Skeletal muscle cell (primary cell): ENCODE measurements around the gene SLC15A3.
"Not testable (repeated sequence)": the region's sequence is repeated elsewhere in the genome, so short reads cannot be mapped to it uniquely, and the experiment has no call there.

Experiments used
- DNase-seq: peaks from one replicate; pipeline ENCODE4 v3.0.0-alpha.2; 2010; ENCODE audit warnings: low read depth
- H3K4me3 ChIP-seq: 2 replicates; pipeline ENCODE4 v1.5.1; 2011; ENCODE audit warnings: low read depth, mild to moderate bottlenecking, control low read depth, low read length, moderate library complexity

The SLC15A3 gene

DNA sequence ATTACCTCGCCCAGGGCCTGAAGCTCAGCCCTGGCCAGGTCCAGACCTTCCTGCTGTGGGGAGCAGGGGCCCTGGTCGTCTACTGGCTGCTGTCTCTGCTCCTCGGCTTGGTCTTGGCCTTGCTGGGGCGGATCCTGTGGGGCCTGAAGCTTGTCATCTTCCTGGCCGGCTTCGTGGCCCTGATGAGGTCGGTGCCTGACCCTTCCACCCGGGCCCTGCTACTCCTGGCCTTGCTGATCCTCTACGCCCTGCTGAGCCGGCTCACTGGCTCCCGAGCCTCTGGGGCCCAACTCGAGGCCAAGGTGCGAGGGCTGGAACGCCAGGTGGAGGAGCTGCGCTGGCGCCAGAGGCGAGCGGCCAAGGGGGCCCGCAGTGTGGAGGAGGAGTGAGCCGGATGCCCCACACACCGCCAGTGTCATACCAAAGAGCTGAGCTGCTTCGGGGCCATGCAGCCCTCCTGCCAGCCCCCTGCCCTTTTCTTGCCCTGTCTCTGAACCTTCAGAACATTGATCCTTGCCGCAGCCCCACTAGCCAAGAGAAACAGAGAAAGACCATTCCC lies 30.1 kb downstream of the SLC15A3 start:
- DNase-seq: no peak
- no peak overlapping the region for H3K4me3 ChIP-seq

DNA sequence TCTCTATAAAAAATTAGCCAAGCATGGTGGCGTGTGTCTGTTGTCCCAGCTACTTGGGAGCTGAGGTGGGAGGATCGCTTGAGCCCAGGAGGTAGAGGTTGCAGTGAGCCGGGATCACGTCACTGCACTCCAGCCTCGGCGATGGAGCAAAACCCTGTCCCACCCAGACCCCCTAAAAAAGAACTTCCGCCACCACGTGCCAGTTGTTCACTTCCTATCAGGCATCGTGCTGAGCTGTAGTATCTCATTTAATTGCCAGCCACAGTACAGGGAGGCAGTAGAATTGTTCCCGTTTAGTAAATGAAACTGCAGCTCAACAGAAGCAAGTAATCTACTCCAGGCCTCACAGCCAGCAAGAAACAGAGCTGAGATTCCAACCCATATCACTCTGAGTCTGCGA lies 30.7 kb downstream of the SLC15A3 start:
- DNase-seq: no peak
- H3K4me3 ChIP-seq: no peak overlapping the region

- no peak overlapping the region for H3K4me3 ChIP-seq
- DNase-seq: no peak
These were observed 32.0 kb downstream of the SLC15A3 start for GRCh38 chr11:60919956-60920355.

- DNase-seq: no peak
- no peak overlapping the region for H3K4me3 ChIP-seq
These were observed 32.7 kb downstream of the SLC15A3 start for GRCh38 chr11:60919320-60919719.

- no peak for DNase-seq
- H3K4me3 ChIP-seq: no peak overlapping the region
These were observed 33.1 kb downstream of the SLC15A3 start for GRCh38 chr11:60918939-60919265.

DNA sequence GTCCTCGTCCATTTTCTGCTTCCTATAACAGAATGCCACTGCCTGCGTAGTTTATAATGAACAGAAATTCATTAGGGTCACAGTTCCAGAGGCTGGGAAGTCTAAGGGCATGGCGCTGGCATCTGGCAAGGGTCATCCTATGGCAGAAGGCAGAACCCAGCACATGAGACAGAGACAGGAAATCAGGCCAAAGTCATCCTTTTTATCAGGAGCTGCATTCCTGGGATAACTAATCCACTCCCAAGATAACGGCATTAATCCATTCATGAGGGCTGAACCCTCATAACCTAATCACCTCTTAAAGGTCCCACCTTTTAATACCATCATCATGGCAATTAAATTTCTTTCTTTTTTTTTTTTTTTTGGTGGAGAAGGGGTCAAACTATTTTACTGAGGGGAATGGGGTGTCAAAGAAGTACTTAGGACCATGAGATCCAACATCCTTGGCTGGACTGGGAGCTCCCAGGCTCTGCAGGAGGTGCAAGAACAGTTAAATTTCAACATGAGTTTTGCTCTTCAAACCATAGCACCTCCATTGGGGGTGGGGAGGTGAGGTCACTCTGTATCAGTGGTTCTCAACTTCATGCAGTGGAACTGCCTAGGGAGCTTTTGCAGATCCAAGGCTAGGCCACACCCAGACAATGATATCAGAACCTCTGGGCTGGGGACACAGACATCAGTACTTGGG lies 33.6 kb downstream of the SLC15A3 start:
- no peak overlapping the region for H3K4me3 ChIP-seq
- no peak for DNase-seq

GRCh38 chr11:60917267-60917666 lies 34.7 kb downstream of the SLC15A3 start:
- H3K4me3 ChIP-seq: no peak overlapping the region
- no peak for DNase-seq

DNA sequence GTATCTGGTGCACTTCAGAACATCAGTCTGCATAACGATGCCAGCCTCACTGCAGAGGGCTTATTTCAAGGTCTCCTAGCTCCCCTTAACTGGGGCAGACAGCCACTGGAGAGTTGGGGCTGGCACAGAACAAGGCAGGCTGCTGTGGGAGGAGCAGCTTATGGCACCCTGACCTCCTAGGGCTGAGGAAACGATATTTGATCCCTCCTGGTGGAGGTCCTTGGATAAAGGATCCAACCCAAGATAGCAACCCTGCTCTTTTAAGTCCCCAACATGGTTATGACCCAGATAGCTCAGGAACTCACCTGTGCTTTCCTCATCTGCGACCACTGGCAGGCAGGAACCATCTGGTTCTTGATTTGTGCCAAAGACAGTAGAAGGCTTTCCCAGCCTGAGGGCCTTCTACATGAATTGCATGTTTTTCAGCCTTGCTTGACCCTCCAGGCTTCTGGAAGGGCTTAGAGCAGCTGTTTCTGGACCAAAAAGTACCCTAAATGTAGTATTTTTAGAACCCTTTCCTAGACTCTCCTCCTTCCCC lies 35.2 kb downstream of the SLC15A3 start:
- no peak for DNase-seq
- no peak overlapping the region for H3K4me3 ChIP-seq

DNA sequence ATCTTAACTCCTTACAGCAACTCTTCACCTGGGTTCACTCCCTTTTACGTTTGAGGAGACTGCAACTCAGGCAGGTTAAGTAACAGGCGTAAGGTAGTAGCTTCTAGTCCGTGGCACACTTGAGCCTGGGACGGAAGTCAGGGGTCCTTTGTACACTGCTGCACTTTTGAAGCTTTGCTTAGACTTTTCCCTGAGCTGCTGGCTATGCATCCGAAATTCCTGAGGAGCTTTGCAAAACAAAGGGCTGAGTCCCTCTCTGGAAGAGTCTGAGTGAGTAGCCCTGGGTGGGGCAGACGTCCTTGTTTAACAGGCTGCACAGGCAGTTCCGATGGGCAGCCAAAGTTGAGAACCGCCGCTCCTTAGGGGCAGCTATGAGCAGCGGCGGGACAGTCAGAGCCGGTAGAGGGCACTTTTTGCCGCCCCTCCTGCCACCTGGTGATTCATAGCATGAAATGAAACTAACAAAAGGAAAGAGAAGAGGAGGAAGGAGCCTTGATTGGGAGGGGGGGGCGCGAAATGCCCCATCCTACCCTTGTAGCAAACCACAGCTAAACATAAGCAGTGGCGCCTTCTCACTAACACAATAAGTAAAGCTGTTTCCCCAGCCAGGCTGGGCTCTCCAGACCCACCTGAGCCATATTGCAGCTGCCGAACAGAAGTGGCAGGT lies 36.6 kb downstream of the SLC15A3 start:
- peak; percentile 6 for DNase-seq
- H3K4me3 ChIP-seq: peak overlapping the region; percentile 92

DNA sequence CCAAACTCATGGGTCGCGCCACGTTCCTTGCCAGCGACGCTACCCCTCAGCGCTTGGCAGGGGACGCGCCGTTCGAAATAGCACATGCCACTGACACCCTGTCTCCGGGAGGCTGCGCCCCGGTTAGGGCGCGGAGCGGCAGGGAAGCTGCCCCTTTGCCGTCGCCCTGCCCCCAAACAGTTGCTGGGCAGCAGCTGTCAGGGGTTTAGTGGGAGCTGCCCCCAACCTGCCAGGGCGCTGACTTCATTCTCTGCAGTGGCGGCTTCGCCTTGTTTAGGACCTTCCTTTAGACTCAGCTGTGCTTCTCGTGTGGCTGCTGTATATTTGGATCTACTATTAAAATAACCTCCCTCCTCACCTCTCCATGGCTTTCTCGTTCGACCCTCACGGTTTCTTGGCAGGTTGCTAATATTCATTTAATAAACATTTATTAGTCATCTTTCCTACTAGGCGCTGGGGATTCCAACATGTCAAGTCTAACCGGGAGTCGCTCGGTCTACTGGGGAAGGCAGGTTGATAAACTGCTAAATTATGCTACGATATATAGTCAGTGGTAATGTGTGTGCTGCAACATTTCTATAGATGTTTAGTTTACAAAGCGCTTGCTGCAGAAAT lies 37.2 kb downstream of the SLC15A3 start:
- H3K4me3 ChIP-seq: peak overlapping the region; percentile 92
- peak; percentile 11 for DNase-seq

DNA sequence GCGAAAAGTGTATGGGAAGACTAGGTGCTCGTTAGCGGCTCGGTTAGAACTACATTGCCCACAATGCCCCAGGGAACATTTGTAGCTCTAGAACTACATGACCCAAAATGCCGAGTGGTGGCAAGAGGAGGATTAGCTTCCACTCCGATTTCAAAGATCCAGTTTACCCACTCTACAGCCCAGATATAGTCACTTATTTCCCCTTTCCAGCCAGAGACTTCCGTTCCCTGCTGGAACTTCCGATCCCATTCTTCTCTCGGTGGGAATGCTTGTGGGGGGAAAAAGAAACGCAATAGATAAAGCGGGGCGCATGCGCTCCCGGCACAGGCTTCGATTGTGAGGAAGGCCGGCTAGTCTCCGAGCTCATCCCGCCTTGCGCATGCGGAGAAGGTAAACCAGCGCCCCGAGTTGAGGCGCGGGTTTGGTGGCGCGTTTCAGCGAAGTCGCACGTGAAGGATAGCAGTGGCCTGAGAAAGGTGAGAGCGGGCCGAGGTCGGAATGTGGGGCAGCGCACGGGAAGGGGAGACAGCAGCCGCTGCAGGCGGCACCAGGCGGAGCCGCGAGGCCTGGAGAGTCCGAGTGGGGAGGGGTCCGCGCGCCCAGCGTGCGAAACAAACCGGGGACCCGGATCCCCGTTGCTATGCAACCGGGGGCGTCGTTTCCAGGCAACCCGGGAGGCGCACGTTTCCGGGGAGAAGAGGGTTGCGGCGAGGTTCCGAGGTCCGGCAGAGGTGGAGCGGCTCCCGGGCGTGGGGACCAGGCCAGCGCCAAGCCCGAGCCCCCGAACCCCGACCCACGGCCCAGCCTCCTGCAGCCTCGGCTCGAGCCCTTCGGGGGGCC lies 38.0 kb downstream of the SLC15A3 start, which contains the start of gene TMEM109:
Gene TMEM109, plus strand, starts transcription at position 366 of the 840 bp plus-strand sequence. CDS start 5,536 bp downstream, outside the sequence.
- DNase-seq: peak; percentile 64

GRCh38 chr11:60912851-60913528 lies 39.0 kb downstream of the SLC15A3 start:
- H3K4me3 ChIP-seq: no peak overlapping the region
- DNase-seq: no peak

More for the DNA sequence above, 38.0 kb downstream of the SLC15A3 start, which contains the start of gene TMEM109:
- H3K4me3 ChIP-seq: peak within 1 kb of the TSS; percentile 92

- no peak for DNase-seq
- H3K4me3 ChIP-seq: no peak overlapping the region
These were observed 39.6 kb downstream of the SLC15A3 start for GRCh38 chr11:60912223-60912850.

DNA sequence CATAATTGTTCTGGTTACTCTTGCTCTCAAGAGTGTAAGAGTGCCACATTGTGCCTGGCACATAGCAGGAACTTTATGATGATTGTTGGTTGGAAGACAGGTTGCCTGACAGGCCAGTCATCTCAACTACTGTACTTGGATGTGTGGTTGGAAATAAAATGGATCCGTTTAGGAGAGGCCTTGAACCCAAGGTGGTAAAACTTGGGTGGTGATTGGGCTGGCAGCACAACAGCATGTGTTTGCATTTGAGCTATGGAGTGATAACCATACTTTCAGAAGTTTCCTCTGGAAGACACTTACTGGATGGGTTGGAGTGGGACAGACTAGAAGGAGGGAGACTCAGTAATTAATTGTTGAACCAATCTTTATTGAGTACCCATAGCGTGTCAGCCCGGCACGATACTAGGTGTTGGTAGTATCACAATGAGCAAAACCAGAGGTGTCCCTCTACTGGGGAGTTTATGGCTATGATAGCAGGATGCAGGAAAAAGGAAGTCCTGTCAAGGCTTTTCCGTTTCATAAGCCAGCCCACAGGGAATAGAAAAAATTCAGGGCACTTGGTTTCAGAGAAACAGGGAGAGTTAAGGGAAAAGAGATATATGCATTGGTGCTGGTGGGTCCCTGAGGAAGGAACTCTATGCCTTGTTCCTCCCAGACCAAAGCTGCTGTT lies 41.1 kb downstream of the SLC15A3 start:
- DNase-seq: no peak
- H3K4me3 ChIP-seq: no peak overlapping the region

DNA sequence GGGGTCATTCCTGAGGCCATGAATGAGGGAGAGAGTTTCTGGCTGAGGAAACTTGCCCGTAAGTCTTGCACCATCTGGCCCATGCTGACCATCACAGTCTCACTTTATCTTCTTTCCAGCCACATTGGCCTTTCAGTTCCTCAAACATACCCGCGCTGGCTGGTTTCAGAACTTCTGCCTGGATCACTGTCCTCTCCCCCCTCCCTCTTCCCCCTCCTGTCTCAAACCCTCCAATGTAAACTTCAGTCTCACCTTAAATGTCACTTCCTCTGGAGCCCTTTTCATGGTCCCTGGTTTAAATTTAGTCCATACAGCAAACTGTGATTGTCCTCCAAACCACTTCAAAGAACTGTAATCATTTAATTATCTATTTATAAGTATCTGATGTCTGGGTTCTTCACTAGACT lies 41.7 kb downstream of the SLC15A3 start:
- H3K4me3 ChIP-seq: no peak overlapping the region
- no peak for DNase-seq

GRCh38 chr11:60909680-60910280 lies 42.2 kb downstream of the SLC15A3 start:
- H3K4me3 ChIP-seq, DNase-seq: not testable (repeated sequence)

- no peak overlapping the region for H3K4me3 ChIP-seq
- no peak for DNase-seq
These were observed 43.2 kb downstream of the SLC15A3 start for GRCh38 chr11:60908803-60909202.
